ENCODE measurements around the gene FREM2.

DNA sequence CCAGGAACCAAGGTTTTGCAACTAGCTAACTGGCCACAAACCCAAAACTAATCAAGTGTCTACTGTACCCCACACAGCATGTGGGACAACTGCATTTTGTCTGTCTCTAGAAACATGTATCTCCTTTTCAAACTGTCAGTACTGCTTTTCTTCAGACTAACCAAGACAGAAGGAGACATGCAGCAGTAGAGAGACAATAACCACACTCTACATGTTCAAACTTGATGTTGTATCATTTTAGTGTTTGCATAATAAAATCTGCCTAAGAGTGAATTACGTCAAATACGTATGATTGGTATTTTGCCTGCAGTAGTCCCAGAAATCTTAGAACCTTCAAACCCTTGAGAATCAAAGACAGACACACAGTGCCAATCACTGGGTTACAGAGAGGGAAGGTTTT is 22.0 kb upstream of the FREM2 start:
- no peak for TF ChIP-seq CTCF (conservative IDR thresholded peaks at IDR 0.05; ENCODE audit: low read depth, low read length)
- no peak for TF ChIP-seq EZH2 (IDR thresholded peaks at IDR 0.05; ENCODE audit: low read length, unreplicated experiment)

Measured in PC-3 (cell line).